HepG2 (cell line): ENCODE data around the gene ZNF26. TPM values are rescaled to one million over a fixed set of nuclear protein-coding genes. Genes with fewer than 3 reads are reported as not detected.

Experiments used
- DNMT1 ChIP-seq: sonication (generic); formaldehyde crosslinking; IDR thresholded peaks from 2 replicates; pipeline ENCODE4 v1.5.1; 2020; ENCODE audit warnings: mild to moderate bottlenecking, missing genetic modification reagents
- GATAD2A ChIP-seq: IDR thresholded peaks from 2 replicates; pipeline ENCODE4 v1.6.1; 2016
- HNF1A ChIP-seq, 2 experiments: sonication (generic) in 1 of 2; formaldehyde crosslinking in 1 of 2; IDR thresholded peaks; 2 replicates each; pipeline versions ENCODE4 v1.4.0 to v1.6.1; 2016 to 2020; ENCODE audit warnings: borderline replicate concordance in 1 of 2, low read depth in 1 of 2, mild to moderate bottlenecking in 1 of 2, missing genetic modification reagents in 1 of 2
- HOXA9 ChIP-seq: sonication (generic); formaldehyde crosslinking; IDR thresholded peaks from 2 replicates; pipeline ENCODE4 v1.8.1; 2022; ENCODE audit warnings: missing genetic modification reagents, mild to moderate bottlenecking, moderate library complexity, borderline replicate concordance
- HOXD1 ChIP-seq: sonication (generic); formaldehyde crosslinking; IDR thresholded peaks from 2 replicates; pipeline ENCODE4 v1.5.0; 2020; ENCODE audit warnings: missing genetic modification reagents
- KAT8 ChIP-seq: IDR thresholded peaks from 2 replicates; pipeline ENCODE4 v1.6.1; 2016; ENCODE audit warnings: missing genetic modification reagents, missing compliant biosample characterization
- PCBP2 ChIP-seq: fragments of 200-400 bp; formaldehyde crosslinking; optimal IDR thresholded peaks from 2 replicates; pipeline ENCODE3; 2018; ENCODE audit warnings: low read length, low read depth; ENCODE audit not compliant: poor library complexity, severe bottlenecking
- POLR2A ChIP-seq, 2 experiments: IDR thresholded peaks; 2 replicates each; pipeline ENCODE4 v1.6.1; 2011; ENCODE audit warnings: low read depth in 2 of 2, low read length in 2 of 2, mild to moderate bottlenecking in 1 of 2, moderate library complexity in 1 of 2; ENCODE audit not compliant: insufficient read depth in 1 of 2
- TOPORS ChIP-seq: sonication (generic); formaldehyde crosslinking; IDR thresholded peaks from 2 replicates; pipeline ENCODE4 v1.8.0; 2023; ENCODE audit warnings: mild to moderate bottlenecking, missing genetic modification reagents
- ZHX1 ChIP-seq: sonication (generic); formaldehyde crosslinking; IDR thresholded peaks from 2 replicates; pipeline ENCODE4 v1.8.1; 2022; ENCODE audit warnings: low read depth, mild to moderate bottlenecking, missing genetic modification reagents
- ZMYM3 ChIP-seq: sonication (generic); formaldehyde crosslinking; IDR thresholded peaks from 2 replicates; pipeline ENCODE4 v1.5.1; 2020; ENCODE audit warnings: mild to moderate bottlenecking, missing genetic modification reagents
- ZNF543 ChIP-seq: sonication (generic); formaldehyde crosslinking; IDR thresholded peaks from 2 replicates; pipeline ENCODE4 v1.4.0; 2020; ENCODE audit warnings: mild to moderate bottlenecking, missing genetic modification reagents
- ZNF546 ChIP-seq: sonication (generic); formaldehyde crosslinking; conservative IDR thresholded peaks from 2 replicates; pipeline ENCODE4 v1.8.1; 2023; ENCODE audit warnings: mild to moderate bottlenecking, missing genetic modification reagents
- ZNF619 ChIP-seq: sonication (generic); formaldehyde crosslinking; IDR thresholded peaks from 2 replicates; pipeline ENCODE4 v1.4.0; 2020; ENCODE audit warnings: mild to moderate bottlenecking, missing genetic modification reagents
- ZNF766 ChIP-seq: sonication (generic); formaldehyde crosslinking; IDR thresholded peaks from 2 replicates; pipeline ENCODE4 v1.5.0; 2020; ENCODE audit warnings: missing genetic modification reagents, borderline replicate concordance
- polyA plus RNA-seq, 8 experiments: library from polyadenylated mRNA; depleted of rRNA in 3 of 8; stranded (reverse) in 7 of 8; unstranded in 1 of 8; fragments of >200 nt; fragmentation: Illumina TruSeq in 4 of 8; extraction: Trizol in 4 of 8; gene quantifications; 2 replicates each; pipeline versions ENCODE4 v1.2.1 to v1.2.3, GENCODE V29; 2011 to 2016; ENCODE audit warnings: low read depth in 4 of 8, missing spikeins in 1 of 8, mixed read lengths in 1 of 8; ENCODE audit not compliant: insufficient read depth in 1 of 8
- total RNA-seq, 5 experiments: library from RNA; depleted of rRNA; stranded (reverse); fragments of >200 nt; fragmentation: Illumina TruSeq; extraction: Trizol; gene quantifications; 2 replicates each; pipeline ENCODE4 v1.2.3, GENCODE V29; 2016; ENCODE audit warnings: low read depth in 1 of 5
- TF ChIP-seq, protein P1 (sequence below): sonication (generic); formaldehyde crosslinking; IDR thresholded peaks from 2 replicates; pipeline ENCODE4 v1.4.0; 2020; ENCODE audit warnings: missing genetic modification reagents
- TF ChIP-seq, protein P2 (sequence below): sonication (generic); formaldehyde crosslinking; IDR thresholded peaks from 2 replicates; pipeline ENCODE4 v1.4.0; 2020; ENCODE audit warnings: mild to moderate bottlenecking, missing genetic modification reagents

Gene ZNF26
- total and polyA plus RNA-seq, 2 of the 13 experiments (the other 11 are each of a cell fraction or from before 2014, with no cell fraction given), result 3.8 to 6.5 TPM

GRCh38 chr12:132956011-132956788, 30.0 kb upstream of the ZNF26 start, which contains the start of gene ZNF605 (continued):
- TF ChIP-seq, protein P1, sequence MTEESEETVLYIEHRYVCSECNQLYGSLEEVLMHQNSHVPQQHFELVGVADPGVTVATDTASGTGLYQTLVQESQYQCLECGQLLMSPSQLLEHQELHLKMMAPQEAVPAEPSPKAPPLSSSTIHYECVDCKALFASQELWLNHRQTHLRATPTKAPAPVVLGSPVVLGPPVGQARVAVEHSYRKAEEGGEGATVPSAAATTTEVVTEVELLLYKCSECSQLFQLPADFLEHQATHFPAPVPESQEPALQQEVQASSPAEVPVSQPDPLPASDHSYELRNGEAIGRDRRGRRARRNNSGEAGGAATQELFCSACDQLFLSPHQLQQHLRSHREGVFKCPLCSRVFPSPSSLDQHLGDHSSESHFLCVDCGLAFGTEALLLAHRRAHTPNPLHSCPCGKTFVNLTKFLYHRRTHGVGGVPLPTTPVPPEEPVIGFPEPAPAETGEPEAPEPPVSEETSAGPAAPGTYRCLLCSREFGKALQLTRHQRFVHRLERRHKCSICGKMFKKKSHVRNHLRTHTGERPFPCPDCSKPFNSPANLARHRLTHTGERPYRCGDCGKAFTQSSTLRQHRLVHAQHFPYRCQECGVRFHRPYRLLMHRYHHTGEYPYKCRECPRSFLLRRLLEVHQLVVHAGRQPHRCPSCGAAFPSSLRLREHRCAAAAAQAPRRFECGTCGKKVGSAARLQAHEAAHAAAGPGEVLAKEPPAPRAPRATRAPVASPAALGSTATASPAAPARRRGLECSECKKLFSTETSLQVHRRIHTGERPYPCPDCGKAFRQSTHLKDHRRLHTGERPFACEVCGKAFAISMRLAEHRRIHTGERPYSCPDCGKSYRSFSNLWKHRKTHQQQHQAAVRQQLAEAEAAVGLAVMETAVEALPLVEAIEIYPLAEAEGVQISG (CRISPR knock-in tag), result peak; percentile 92
- TF ChIP-seq DNMT1 (CRISPR knock-in tag) (no peak), GATAD2A (CRISPR knock-in tag) (no peak), ZMYM3 (no peak), ZNF766 (CRISPR knock-in tag) (0 out of 2 replicates have a peak, but pooled peaks have one; percentile 40), ZNF546 (CRISPR knock-in tag) (peak; percentile 54; the same call in 1 of the 2 replicates), ZNF543 (CRISPR knock-in tag) (peak; percentile 90), ZNF619 (CRISPR knock-in tag) (no peak; the same call in 1 of the 2 replicates), TOPORS (CRISPR knock-in tag) (no peak), POLR2A (IDR thresholded peaks at IDR 0.05; ENCODE audit: insufficient read depth in 1 of 2, low read depth in 2 of 2, low read length in 2 of 2) (no peak; a peak in 1 of 4 replicates), ZHX1 (no peak), HNF1A (IDR thresholded peaks at IDR 0.05; ENCODE audit: low read depth) (no peak), HNF1A (CRISPR knock-in tag; IDR thresholded peaks at IDR 0.05; ENCODE audit: borderline replicate concordance) (no peak), KAT8 (CRISPR knock-in tag) (peak; percentile 83), HOXD1 (CRISPR knock-in tag) (0 out of 2 replicates have a peak, but pooled peaks have one; percentile 39), HOXA9 (peak; percentile 50; the same call in 1 of the 2 replicates), PCBP2 (no peak)
- TF ChIP-seq, protein P2, sequence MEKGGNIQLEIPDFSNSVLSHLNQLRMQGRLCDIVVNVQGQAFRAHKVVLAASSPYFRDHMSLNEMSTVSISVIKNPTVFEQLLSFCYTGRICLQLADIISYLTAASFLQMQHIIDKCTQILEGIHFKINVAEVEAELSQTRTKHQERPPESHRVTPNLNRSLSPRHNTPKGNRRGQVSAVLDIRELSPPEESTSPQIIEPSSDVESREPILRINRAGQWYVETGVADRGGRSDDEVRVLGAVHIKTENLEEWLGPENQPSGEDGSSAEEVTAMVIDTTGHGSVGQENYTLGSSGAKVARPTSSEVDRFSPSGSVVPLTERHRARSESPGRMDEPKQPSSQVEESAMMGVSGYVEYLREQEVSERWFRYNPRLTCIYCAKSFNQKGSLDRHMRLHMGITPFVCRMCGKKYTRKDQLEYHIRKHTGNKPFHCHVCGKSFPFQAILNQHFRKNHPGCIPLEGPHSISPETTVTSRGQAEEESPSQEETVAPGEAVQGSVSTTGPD (CRISPR knock-in tag), result no peak
